HUDEP-2 (cell line): ENCODE results near the gene EPHA3.

Source experiments
- DNase-seq, 76 experiments: peaks; one replicate each; lab custom pipeline; 2025; ENCODE audit not compliant: unreplicated experiment in 76 of 76; lab: John Stamatoyannopoulos, UW

EPHA3 gene

GRCh38 chr3:89434621-89435380, 327.4 kb downstream of the EPHA3 start:
- no peak for DNase-seq

GRCh38 chr3:89436846-89437245, 329.4 kb downstream of the EPHA3 start:
- DNase-seq, result no peak

DNA sequence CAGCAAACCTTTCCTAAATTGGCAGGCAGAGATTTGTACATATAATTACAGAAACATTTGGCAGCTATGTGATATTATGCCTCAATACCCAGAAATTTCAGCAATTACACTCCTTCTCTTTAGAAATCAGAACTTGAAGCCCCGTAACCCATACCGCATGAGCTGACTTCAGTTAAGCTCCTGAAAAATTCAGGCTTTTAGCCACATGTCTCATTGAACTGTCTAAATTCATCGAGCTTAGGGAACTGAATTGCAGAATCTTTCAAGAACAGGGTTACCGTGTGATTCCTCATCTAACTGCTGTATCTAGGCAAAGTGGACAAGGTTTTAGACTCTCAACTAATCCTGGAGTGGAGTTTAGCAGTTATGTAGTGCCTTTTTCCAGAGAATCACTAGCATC, 333.0 kb downstream of the EPHA3 start:
- no peak for DNase-seq

DNA sequence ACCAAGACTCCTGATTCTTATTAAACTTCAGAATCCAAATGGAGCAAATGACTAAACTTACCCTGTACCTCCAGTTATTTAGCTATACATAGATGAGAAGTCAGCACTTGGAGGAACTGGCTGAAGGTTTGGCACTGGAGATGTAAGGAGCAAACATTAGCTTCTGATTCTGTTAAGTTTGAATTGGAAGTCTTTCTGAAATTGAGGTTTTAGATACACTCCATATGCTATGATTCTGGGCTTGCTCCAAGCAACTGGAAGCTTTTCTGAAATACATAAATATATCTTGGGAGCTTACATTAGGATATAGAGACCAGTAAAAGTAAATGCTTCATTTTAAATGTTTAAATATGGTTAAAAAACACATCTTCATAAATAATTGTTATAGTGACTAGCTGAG, 333.7 kb downstream of the EPHA3 start:
- no peak for DNase-seq

DNA sequence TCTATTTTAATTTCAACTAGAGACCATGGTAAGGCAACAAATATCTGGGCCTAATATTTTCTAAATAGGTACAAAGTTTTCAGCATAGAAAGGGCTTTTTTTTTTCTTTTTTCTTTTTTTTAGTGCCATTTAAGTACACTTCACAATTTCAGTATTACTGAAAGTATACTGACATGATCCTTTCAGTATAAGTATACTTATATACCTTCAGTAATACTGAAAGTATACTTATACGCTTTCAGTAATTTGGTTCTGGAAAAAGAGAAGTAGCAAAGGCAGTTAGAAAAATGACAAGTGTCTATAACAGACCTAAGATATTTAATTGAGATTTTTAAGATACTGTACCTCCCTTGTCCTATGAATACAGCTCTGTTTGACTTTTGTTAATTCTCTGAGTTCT, 339.2 kb downstream of the EPHA3 start:
- no peak for DNase-seq

GRCh38 chr3:89447243-89447642, 339.8 kb downstream of the EPHA3 start:
- no peak for DNase-seq

DNA sequence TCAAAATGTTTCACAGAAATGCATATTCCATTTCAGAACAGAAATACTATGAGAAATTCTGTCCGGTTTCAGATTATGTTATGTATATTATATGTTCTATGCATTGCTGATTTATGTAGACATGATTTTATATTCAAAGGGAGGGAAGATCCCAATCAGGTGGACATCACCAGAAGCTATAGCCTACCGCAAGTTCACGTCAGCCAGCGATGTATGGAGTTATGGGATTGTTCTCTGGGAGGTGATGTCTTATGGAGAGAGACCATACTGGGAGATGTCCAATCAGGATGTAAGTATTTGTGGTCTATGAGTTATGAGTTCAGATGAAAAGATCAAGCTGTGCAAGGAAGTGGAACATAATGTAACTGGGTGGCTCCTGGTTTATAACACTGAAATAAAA, 341.7 kb downstream of the EPHA3 start:
- no peak for DNase-seq

GRCh38 chr3:89452066-89452465, 344.6 kb downstream of the EPHA3 start:
- DNase-seq, result no peak

GRCh38 chr3:89455240-89455639, 347.8 kb downstream of the EPHA3 start:
- DNase-seq, result no peak

DNA sequence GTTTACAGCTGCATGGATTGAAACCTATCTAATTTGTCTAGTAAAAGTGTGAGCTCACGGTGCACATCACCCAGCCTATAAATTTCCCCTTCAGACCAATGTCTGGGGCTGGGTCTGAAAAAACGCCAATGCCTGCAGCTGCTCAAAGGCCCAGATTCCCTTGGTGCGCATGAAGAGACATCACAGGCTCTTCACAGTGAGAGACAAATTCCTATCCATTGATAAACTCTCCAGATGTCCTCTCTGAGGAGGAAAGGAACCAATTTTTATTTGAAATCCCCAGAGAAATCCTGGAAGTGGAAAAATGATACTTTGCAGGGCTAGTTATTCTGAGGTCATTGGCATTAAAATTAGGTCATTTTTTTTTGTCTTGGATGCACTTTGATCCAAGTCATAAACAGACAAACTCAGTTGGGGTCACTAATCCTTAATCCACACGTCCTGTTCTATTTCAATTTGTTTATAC, 360.5 kb downstream of the EPHA3 start:
- DNase-seq, result no peak

DNA sequence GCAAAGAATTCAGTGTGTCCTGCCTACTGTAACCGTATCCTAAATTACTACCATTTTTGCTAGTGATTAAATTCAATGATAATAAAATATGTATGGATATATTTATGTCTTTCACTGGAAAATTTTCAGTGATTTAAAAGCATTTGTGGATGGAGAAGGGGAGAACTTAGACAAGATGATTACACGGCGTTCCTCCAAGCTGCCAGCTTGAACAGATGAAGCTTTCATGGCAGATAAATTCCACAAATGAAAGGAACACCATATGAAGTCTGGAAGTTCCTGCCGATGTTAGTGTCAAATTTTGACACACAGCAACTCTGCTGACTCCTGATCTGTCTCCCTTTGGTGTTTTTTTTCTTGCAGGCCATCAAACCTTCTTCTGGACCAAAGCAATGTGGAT, 364.7 kb downstream of the EPHA3 start:
- no peak for DNase-seq

GRCh38 chr3:89474333-89475130, 367.1 kb downstream of the EPHA3 start:
- no peak for DNase-seq

- no peak for DNase-seq
Observed at GRCh38 chr3:89488800-89489580, 381.6 kb downstream of the EPHA3 start.

- no peak for DNase-seq
Observed at GRCh38 chr3:89490129-89490528, 382.7 kb downstream of the EPHA3 start.

DNA sequence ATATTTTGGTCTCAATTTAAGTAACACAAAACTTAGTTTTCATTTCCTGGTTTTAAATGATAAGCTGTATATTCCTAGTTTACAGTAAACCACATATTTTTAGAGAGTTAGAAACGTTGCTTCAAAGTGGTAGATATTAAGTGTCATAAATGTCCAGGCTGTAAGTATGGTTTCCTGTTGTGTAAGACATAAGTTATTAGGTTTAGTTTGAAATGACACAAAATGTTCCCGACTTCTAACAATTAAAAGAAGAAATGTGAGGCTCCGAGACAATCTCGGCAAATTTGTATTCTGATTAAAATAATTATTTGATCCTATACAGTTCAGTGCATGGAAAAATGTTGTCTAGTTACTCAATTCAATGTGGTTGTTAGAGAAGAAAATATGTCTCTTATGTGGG, 387.3 kb downstream of the EPHA3 start:
- no peak for DNase-seq

GRCh38 chr3:89503891-89504391, 396.5 kb downstream of the EPHA3 start:
- DNase-seq, result no peak

DNA sequence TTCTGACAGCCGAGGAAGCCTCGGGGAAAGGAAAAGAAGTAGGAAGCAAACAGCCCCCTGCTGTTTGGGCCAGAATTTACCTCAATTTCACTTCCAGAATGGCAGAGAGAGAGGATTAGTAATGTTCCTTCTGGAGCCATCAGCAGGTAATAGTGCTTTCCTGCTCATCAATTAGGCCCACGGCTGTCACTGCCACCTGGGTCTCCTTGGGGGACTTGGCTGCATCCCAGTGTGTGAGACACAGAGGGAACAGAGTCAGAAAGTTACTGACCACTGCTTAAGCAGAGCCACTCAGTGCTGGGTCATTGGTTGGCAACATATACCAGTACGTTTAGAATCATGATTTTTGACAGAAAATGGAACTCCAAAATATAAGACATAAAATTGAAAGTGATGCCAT, 397.0 kb downstream of the EPHA3 start:
- DNase-seq, result no peak

DNA sequence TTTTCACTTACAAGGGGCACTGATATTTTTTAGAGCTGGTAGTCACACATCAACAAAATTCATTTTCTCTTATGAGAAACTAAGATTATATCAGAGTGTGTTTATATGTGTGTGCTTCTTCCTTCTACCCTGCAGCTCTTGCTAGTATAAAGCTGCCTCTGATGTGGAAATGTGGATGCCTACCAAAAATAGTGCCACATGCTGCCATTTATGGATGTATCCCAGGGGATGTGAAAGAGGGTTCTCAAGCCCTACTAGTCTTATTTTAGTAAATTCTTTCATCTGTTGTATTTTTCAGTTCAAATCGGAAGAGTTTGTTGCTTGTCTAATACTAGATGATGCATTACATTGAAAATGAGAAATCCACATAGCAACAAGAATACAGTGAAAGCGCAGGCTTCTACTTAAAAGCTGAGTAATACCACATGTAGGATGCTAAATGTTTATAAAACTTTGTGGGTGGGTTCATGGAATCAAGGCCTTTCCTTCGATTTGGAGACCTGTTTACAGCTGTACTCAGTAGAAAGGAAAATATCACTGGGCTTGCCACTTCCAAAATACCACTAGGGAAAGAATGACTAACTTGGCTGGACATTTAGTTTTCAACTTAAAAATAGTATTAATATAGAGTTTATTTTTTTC, 399.2 kb downstream of the EPHA3 start:
- no peak for DNase-seq

- no peak for DNase-seq
Observed at GRCh38 chr3:89521328-89521727, 413.9 kb downstream of the EPHA3 start.

DNA sequence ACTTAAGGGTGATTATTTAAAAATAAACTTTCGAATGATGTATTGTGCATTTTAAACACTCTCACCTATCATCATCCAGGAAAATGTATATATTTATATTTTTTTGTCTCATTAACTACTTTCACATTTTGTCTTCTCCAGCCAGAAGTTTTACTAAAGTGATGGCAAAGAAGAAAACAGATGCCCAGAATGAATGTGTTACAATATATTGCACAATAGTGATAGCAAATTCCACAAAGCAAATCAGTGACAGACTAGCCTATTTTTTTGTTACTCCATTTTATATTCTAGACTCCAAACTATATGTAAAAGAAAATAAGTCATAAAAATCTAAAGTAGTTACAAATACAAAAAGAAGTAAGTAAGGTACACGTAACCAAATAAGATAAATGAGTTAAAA, 414.7 kb downstream of the EPHA3 start:
- DNase-seq, result no peak

DNA sequence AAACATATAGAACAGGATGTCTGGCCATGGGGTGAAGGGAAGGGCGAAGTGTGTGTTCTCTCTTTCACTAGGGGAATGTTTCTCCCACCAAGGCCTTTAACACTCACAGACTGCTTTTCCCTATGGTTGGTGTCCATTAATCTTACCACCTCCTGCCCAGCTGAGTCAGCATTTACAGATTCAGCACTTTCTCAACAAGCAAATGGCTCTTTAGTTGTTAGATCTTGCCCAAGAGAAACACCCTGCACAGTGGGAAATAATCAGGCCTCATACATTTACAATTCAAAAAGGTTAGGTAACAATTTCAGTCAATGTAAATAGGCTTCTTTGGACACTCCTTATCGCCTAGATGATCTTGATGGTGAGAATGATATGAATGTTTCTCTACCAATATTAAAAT, 418.2 kb downstream of the EPHA3 start:
- no peak for DNase-seq
